NOMO-1 (cell line): ENCODE data around the gene MRPL27.
"Not testable (repeated sequence)": the region's sequence is repeated elsewhere in the genome, so short reads cannot be mapped to it uniquely, and the experiment has no call there.

ENCODE experiments used
- DNase-seq, 2 experiments: peaks; one replicate each; lab custom pipeline; 2025; ENCODE audit not compliant: unreplicated experiment in 2 of 2; lab: John Stamatoyannopoulos, UW

MRPL27 gene

GRCh38 chr17:50347117-50347893, 25.7 kb downstream of the MRPL27 start:
- DNase-seq: no peak

GRCh38 chr17:50346313-50347116, 26.5 kb downstream of the MRPL27 start:
- no peak for DNase-seq

- peak; percentile 67 to 88 for DNase-seq
Measured at GRCh38 chr17:50345432-50346312, 27.3 kb downstream of the MRPL27 start, which contains the start of gene XYLT2. Gene XYLT2 (plus strand): TSS chr17:50346126. CDS start chr17:50346141, 15 bp downstream.

- no peak for DNase-seq
Measured at GRCh38 chr17:50344731-50345365, 28.1 kb downstream of the MRPL27 start.

GRCh38 chr17:50339381-50339780, 33.6 kb downstream of the MRPL27 start:
- no peak for DNase-seq

- no peak for DNase-seq
Measured at GRCh38 chr17:50338645-50339044, 34.3 kb downstream of the MRPL27 start.

- no peak for DNase-seq
Measured at GRCh38 chr17:50337956-50338355, 35.0 kb downstream of the MRPL27 start.

GRCh38 chr17:50333291-50334057, 39.5 kb downstream of the MRPL27 start:
- DNase-seq: not testable (repeated sequence)

- DNase-seq: peak in 1 of 2 experiments; percentile 41
Measured at GRCh38 chr17:50332196-50332595, 40.8 kb downstream of the MRPL27 start.

- no peak for DNase-seq
Measured at GRCh38 chr17:50331085-50331791, 41.7 kb downstream of the MRPL27 start.

- DNase-seq: no peak
Measured at GRCh38 chr17:50330151-50330775, 42.7 kb downstream of the MRPL27 start.

- no peak for DNase-seq
Measured at GRCh38 chr17:50329716-50330115, 43.3 kb downstream of the MRPL27 start.

- DNase-seq: peak in 1 of 2 experiments; percentile 31
Measured at GRCh38 chr17:50328363-50329325, 44.3 kb downstream of the MRPL27 start.

- no peak for DNase-seq
Measured at GRCh38 chr17:50326831-50327364, 46.1 kb downstream of the MRPL27 start.

GRCh38 chr17:50325906-50326305, 47.1 kb downstream of the MRPL27 start:
- DNase-seq: no peak

- no peak for DNase-seq
Measured at GRCh38 chr17:50323060-50323459, 49.9 kb downstream of the MRPL27 start.

- no peak for DNase-seq
Measured at GRCh38 chr17:50322271-50322670, 50.7 kb downstream of the MRPL27 start.
